Posterior cingulate gyrus (tissue), 11 donors: ENCODE measurements around the gene ANKH.
A peak's percentile ranks its signal among the peaks of the same experiment; 100 is the strongest.

Experiments used
- DNase-seq, 10 donors: peaks; one replicate each; pipeline versions ENCODE4 v3.0.0 to v3.0.0-alpha.2; 2020 to 2021; ENCODE audit warnings: mixed read lengths in 3 of 10
- intact Hi-C: fragments of 100-400 bp; cut with DNase I; formaldehyde crosslinking; loops from one replicate; pipeline ENCODE4 v1.15.1; 2023

The ANKH gene

GRCh38 chr5:14727428-14727865 is 144.1 kb downstream of the ANKH start:
- intact Hi-C loops: loop anchor here (1.0 to 5.0 kb wide), 3 partner anchors 40 to 276 kb away; partner anchors contain the start of gene ANKH
- peak; percentile 83 to 99 (median 89) for DNase-seq

DNA sequence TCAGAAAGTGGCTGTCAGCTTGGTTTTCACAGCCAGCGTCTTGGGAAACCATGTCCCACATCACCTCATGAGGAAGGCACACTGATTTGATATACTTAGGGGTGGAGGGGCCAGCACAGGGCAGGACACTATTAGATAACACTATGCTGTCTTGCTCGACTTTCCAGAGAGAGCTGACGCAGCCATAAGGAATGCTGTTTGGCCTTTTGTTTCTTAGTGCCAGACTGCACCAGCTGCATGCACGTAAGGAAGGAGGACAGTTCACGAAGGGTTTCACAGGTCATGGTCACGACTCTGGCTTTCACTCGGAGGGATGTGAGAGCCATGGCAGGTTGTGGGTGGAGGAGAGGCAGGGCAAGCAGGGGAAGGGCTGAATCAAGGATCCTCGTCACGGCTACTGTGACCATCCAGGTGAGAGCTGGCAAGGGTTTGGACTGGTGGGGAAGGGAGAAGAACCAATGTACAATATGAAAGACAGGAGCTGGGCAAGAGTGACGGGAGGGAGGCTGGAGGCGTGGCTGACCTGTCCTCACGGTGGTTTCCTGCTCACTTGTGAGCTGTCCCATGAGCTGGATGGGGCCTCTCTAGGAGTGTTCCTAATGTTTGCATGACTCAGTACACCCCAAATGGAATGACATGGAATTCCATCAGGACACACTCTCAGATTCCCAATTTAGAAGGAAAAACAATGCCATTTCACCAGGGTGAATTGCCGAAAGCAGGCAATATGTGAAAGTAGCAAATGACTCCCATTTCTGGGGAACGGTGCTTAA is 145.3 kb downstream of the ANKH start:
- DNase-seq: peak in 1 of 10 donors; percentile 15
- intact Hi-C loops: loop anchor here (5.0 kb wide), 2 partner anchors 39 to 146 kb away; partner anchors contain the start of gene ANKH

GRCh38 chr5:14724633-14725032 is 146.9 kb downstream of the ANKH start:
- DNase-seq: no peak
- intact Hi-C loops: loop anchor here (5.0 kb wide), 2 partner anchors 37 to 148 kb away; partner anchors contain the start of gene ANKH

- intact Hi-C loops: no loop called here
- DNase-seq: no peak
These were observed 147.9 kb downstream of the ANKH start for GRCh38 chr5:14723701-14724132.

- intact Hi-C loops: no loop called here
- no peak for DNase-seq
These were observed 148.7 kb downstream of the ANKH start for GRCh38 chr5:14722923-14723322.

DNA sequence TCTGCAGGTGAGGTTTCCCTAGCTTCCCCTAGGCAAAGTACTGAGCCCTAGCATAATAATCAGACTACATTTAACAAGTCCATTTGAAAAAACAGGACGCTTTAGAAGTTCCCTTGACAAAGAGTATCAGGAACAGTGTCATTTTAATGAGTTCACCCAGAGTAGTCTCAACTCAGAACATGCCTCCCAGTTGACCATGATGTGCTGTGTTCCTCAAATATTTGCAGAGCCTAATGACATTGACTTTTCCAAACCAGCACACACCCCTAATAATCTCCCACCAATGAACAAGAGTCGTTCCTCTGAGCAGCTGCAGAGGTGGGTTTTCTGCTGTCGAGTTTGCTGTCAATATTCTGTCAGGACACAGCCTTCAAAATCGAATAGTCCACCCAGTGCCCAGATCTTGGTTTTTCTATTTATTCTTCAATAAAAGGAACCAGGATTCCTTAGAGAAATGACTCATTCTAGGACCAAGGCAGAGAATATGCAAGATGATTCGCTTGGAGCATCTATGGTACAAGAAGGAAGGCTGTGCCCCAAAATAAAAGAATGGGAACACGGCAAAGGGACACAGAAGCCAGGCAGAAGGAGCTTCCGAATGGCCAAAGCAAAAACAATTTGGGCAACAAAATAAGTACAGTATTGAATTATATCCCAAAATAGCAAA is 149.5 kb downstream of the ANKH start:
- no peak for DNase-seq
- intact Hi-C loops: no loop called here

DNA sequence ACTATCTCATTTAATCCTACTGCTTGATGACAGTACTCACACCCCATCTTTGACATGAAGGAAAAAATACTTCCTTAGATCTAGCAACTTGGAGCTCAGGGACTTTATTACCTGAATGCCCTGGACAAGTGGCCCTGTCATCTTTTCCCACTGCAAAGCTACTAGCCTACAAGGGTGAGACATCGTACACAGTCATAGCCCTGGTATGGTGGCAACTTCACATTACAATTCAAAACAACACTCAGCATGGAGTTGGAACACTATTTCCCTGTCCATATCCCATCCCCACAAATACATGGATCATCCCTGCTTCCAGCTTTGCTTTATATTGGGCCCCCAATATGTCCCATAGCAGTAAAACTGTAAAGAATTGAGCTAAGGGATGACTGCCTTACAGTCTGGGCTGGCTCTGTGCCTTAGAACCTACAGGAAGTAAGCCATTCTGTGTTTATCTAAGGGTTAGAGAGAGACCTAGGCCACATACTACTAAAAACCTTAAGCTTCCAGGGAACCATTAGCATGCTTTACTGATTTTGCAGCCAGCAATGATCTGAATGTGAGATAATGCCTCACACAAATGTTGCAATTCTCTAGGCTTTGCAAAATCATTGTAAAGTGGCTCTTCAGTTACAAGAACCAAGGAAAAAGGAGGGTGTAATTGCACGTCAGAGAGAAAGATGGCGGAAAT is 151.2 kb downstream of the ANKH start:
- intact Hi-C loops: no loop called here
- DNase-seq: no peak

GRCh38 chr5:14718778-14719177 is 152.8 kb downstream of the ANKH start:
- intact Hi-C loops: no loop called here
- DNase-seq: no peak

DNA sequence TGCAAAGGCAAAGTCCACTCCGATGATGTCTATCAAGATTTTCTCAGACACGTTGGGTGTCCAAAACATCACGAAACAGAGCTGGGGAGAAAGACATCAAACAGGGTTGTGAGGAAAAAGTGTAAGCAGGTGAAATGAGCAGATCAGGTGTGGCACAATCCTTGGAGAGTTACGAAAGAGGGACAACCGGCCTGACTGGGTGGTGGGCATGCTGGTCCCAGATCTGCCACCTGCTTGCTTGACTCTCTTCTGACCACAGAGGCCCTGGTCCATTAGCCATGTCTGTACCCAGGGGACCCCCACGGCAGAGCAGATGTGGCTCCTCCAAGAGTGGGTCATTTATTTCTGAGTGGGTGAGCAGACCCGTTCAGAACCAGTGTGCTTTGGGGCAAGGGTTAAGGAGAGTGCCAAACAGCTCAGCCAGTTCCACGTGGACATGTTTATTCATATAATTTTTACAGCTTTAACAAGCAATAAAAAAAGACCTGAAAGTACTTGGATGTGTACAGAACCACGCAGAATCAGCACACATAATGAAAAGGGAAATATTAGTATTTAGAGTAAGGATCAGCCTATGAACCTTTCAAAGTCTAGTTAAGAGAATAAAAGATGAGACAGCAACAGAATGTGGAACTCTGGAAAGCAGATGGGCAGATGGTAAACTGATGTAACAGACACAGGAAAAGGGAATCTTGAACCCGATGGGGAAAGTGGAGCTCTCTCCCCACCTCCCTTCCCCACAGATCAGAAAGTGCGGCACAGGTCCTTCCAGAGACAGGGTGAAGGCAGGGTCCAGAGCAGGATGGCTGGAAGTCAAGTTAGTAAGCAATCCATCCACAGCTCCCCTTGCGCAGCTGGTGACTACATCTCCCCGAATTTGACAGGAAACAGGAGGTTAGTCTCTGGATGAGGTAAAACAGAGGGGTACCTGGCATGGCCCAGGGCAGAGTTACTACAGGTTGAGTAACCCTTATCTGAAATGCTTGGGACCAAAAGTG is 154.5 kb downstream of the ANKH start:
- no peak for DNase-seq
- intact Hi-C loops: no loop called here

DNA sequence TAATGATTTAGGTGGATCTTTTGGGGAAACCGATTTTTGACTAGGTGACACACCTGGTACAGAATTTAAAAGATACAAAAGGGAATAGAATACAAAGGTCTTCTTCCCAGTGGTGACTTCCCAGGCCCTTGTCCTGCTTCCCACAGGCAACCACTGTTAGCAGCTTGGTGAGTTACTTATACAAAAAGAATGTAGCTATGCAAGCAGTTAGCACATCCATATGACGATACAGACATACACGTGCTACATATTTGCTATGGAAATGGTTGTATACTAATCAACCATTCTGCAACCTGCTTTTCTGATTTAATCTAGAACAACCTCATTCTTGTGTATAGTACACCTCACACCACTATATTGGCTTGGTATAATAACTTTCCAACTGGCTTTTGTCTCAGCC is 156.1 kb downstream of the ANKH start:
- intact Hi-C loops: no loop called here
- DNase-seq: no peak

DNA sequence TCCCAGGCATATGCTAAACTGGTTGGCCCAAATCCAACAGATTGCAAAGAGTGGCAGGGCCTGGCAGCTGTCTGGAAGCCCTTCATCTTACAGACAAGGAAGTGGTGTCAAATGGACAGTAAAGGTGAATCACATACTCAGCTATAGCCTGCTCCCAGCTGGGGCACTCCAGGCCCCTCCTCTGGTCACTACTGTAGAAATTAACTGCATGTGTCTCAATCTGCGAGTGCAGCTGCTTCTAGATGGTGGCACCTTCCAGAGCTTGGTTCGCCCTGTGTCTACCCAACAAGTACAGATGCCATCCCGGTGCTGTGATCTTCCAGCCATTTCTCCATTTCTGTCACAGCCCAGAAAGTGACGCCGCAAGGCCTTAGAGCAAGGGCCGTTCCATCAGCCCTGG is 156.9 kb downstream of the ANKH start:
- intact Hi-C loops: no loop called here
- no peak for DNase-seq

DNA sequence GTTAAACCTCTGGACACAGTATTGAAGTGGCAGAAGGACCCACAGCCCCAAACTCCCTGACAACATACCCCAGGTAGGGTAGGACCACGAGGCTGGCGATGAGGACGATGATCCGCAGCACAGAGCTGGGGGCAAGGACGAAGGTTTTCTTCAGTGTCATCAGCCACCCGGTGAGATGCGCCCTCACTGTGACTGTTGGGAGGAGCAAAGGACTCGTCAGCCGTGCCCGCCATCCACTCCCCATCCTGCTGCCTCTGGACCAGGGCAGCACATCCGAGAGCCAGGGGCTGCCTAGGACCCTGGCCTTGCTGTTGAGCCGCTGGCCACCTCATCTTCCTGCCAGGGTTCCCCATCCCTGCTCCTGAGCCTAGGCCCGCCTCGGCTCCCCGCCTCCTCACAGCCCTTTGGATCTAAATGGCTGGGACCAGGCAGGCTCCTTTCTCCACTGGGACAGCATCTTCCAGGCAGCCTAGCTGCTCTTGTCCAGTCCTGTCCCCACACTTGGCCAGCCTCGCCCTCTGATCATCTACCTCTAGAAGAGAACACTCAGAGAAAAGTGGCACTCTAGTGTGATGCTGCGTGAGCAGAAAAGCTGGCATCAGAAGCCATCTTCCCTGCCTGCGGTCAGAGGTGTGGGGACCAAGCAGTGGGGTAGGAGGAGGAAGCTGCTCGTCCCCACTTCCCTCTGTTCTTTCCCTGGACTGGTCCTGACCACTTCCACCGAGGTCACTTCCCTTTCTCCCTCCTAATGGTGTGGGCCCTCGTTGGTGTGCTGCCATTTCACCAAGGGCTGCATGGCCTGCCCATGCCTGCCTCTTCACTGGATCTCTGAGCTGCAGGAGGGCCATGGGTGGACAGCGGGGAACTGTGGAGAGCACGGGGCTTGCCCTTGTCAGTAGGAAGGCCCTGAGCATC is 157.8 kb downstream of the ANKH start:
- peak in 2 of 10 donors; percentile 74 to 76 for DNase-seq
- intact Hi-C loops: no loop called here

DNA sequence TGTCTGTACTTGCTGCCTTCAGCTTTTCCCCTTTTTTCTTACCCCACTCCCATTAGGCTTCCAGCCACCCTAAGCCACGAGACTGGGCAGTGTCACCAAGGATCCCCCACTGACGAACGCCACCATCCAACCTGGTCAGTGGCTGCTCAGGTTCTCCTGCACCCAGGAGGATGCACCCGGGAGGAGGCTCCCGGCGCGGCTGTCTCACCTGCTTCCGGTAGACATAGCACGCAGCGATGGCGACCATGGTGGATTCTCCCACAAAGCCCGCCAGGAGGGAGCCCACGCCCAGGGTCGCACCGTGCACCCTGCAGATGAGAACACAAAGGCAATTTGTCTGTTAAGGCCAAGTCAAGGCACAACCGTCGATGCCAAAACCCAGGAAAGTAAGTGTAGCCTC is 158.9 kb downstream of the ANKH start:
- intact Hi-C loops: no loop called here
- peak in 1 of 10 donors; percentile 69 for DNase-seq

- DNase-seq: no peak
- intact Hi-C loops: no loop called here
These were observed 159.4 kb downstream of the ANKH start for GRCh38 chr5:14712131-14712530.

DNA sequence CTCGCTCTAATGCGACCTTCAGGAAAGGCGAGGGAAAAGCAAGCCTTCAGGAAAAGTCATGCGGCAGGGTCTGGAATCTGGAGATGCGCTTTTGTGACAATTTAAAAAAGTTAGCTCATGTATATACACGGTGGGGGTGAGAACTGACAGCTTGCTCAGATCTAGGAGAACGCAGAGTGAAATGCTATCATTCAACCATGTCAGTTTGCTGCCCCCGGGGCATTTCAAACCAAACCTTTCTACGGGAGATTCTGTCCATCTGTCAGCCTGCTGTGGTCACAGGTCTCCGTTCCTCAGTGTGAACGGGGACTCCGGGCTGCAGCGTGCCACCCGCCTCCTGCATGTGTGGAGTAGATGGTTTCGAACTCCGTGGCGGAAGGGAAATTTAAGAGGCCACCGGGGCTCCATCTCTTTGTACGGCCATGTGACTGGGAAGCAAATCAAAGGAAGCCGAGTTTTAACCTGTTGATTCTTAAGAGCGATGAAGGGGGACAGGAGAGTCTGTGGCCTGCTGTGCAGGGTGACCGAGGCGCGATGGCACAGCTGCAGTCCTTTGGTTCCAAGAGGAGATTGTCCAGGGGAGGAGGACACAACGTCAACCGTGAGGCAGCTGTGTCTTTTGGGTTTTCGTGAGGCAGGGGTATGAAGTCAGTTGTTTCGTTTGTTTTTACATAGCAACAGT is 161.1 kb downstream of the ANKH start:
- intact Hi-C loops: no loop called here
- DNase-seq: no peak

DNA sequence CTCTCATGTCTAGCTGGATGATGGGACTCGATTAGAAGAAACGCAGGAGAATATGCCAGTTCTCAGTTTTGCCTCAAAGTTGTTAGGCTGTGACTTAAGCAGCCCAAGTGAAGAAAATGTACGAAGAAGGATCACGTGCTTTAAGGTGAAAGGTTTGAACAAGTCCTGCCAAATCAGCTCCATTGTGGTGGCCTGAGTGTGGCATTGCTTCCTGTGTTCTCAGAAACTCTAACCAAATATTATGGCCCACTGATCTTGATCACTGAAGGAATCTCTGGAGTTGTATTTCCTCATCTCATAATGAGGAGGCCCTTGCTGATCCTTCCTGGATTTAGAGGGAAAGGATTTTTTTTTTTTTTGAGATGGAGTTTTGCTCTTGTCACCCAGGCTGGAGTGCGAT is 163.0 kb downstream of the ANKH start:
- intact Hi-C loops: no loop called here
- no peak for DNase-seq

- intact Hi-C loops: no loop called here
- DNase-seq: no peak
These were observed 163.7 kb downstream of the ANKH start for GRCh38 chr5:14707811-14708390.

DNA sequence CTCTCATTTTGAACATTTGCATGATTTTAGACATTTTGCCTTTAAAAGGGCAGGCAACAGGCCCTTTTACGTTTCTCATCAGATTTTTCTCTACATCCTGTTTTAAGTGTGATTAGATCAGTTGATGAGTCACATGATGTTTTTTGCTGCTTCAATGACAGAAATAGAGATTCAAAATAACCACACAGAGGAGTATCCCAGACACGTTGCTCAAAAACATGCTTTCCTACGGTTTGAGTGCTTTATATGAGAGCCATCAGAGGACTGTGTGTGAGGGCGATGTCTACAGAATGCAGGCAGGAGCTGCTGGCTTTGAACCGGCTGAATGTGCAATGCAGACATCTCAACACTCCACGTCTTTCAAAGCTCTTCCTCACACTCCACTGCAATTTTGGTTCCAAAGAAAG is 165.0 kb downstream of the ANKH start:
- intact Hi-C loops: no loop called here
- DNase-seq: no peak
